Heart right ventricle (tissue), 16 donors: ENCODE measurements around the gene RAD51D. TPM values are rescaled to one million over a fixed set of nuclear protein-coding genes. Genes with fewer than 3 reads are reported as not detected.

ENCODE experiments used
- ATAC-seq, 8 donors: fragments of 200-7000 bp; cut with Tn5 transposase; one replicate each; pipeline ENCODE4 v1.9.1; 2020; ENCODE audit warnings: mild to moderate bottlenecking in 8 of 8, moderate library complexity in 8 of 8, moderate number of reproducible peaks in 1 of 8
- DNase-seq, 2 donors: peaks; one replicate each; pipeline ENCODE4 v3.0.0-alpha.2; 2020
- H3K27ac ChIP-seq, 10 donors: fragments of 200-600 bp; sonication (generic) in 2 of 10; one replicate each; pipeline versions ENCODE4 v1.5.0 to v1.8.0; 2020 to 2022; ENCODE audit warnings: mild to moderate bottlenecking in 3 of 10
- H3K27me3 ChIP-seq, 7 donors: fragments of 200-600 bp; one replicate each; pipeline ENCODE4 v1.8.0; 2021 to 2022; ENCODE audit warnings: mild to moderate bottlenecking in 2 of 7
- H3K36me3 ChIP-seq, 9 donors: fragments of 200-600 bp; sonication (generic) in 1 of 9; one replicate each; pipeline versions ENCODE4 v1.5.0 to v1.8.0; 2020 to 2022; ENCODE audit warnings: mild to moderate bottlenecking in 2 of 9
- H3K4me1 ChIP-seq, 9 donors: fragments of 200-600 bp; sonication (generic) in 1 of 9; one replicate each; pipeline versions ENCODE4 v1.5.0 to v1.8.0; 2020 to 2022; ENCODE audit warnings: mild to moderate bottlenecking in 4 of 9
- H3K4me3 ChIP-seq, 10 donors: fragments of 200-600 bp; sonication (generic) in 2 of 10; one replicate each; pipeline versions ENCODE4 v1.5.0 to v1.8.0; 2020 to 2022; ENCODE audit warnings: mild to moderate bottlenecking in 7 of 10, moderate library complexity in 2 of 10
- H3K9me3 ChIP-seq, 11 donors: fragments of 200-600 bp in 10 of 11; sonication (generic) in 2 of 11; one replicate each; pipeline versions ENCODE4 v1.5.0 to v1.8.0; 2013 to 2022; ENCODE audit warnings: mild to moderate bottlenecking in 2 of 11, control low read depth in 1 of 11, moderate library complexity in 1 of 11
- CTCF ChIP-seq, 9 donors: fragments of 200-600 bp; sonication (generic) in 2 of 9; IDR thresholded peaks; one replicate each; pipeline versions ENCODE4 v1.5.0 to v1.8.0; 2021 to 2022; ENCODE audit warnings: antibody characterized with exemption in 9 of 9, mild to moderate bottlenecking in 5 of 9, moderate library complexity in 1 of 9
- WGBS, 2 donors: extraction: QIAGEN DNeasy Blood & Tissue Kit; methylation state at CpG; one replicate each; pipeline ENCODE4 v1.1.7; 2013; ENCODE audit warnings: inconsistent platforms in 1 of 2; 5-methylcytosine and 5-hydroxymethylcytosine counted together
- intact Hi-C, 10 donors: fragments of 100-400 bp; cut with DNase I; formaldehyde crosslinking; loops; one replicate each; pipeline versions ENCODE4 v1.11.1 to v1.14.2; 2022
- long read RNA-seq, 3 donors: library from polyadenylated mRNA; unstranded; transcript quantifications; one replicate each; pipeline ENCODE4 v2.0.0, GENCODE V29; 2020 to 2021
- polyA plus RNA-seq, 2 donors: library from polyadenylated mRNA; stranded (reverse); fragments of 200-250 nt; gene quantifications; one replicate each; pipeline ENCODE4 v1.2.3, GENCODE V29; 2013
- total RNA-seq, 10 donors: library from RNA; stranded (reverse); fragmentation: NEBNext Ultra II Directional in 3 of 10; extraction: Animal tissue kit (Norgen Biotek cat#: 25700) in 3 of 10; gene quantifications; one replicate each; pipeline versions ENCODE4 v1.2.1 to v1.2.4, GENCODE V29; 2021 to 2023
- donor health status: Arrhythmogenic right ventricular cardiomyopathy.
- donor health status: ischemic (EF 13 %, LVEDD 7.1; RV severe dilation, severe dysfunction).
- donor health status: healthy with polysubstance abuse.
- donor health status: DM: no; HTN: yes; CAD: no.
- donor health status: DM: no; HTN: no; CAD: no.
- donor health status: ischemic (EF 25% LVEDD 6.9; RV normal size, moderate dysfunction).
- donor health status: ischemic (EF 25% LVEDD 5.7; RV mildly dilated, moderate dysfunction).
- donor health status: healthy.
- donor health status: DM: yes; HTN: yes; CAD: no.
- donor health status: Ischemic cardiomyopathy.
- donor health status: ischemic (EF 35%, LVEDD 5.7; RV mildly dilated, moderate dysfunction).
- donor health status: nonischemic (EF 11% LVEDD 7.7; RV severe dilation, severe dysfunction).
- donor health status: DM: yes; HTN: yes; CAD: no.
- donor health status: PGD.
- donor health status: ischemic (EF 29% LVEDD 5.4; RV normal size, mild dysfunction).
- donor health status: nonischemic (EF 23%, LVEDD 6.1; RV moderate dilation, normal function).

The RAD51D gene
- total RNA-seq (1 to 10 TPM; 3.2 to 9.6 (median 5.6) TPM), polyA plus RNA-seq (1 to 10 TPM; 3.0 to 4.3 TPM)
- long read RNA-seq, donor 1, full-length matches to known transcripts: 8 of 9 reads
- long read RNA-seq, donor 1, partial matches to known transcripts: 0 of 9 reads
- long read RNA-seq, donor 1, other reads (novel, unspliced or antisense): 1 of 9 reads
- long read RNA-seq, donor 2, full-length matches to known transcripts: 4 of 6 reads
- long read RNA-seq, donor 2, partial matches to known transcripts: 0 of 6 reads
- long read RNA-seq, donor 2, other reads (novel, unspliced or antisense): 2 of 6 reads
- long read RNA-seq, donor 3, full-length matches to known transcripts: 12 of 17 reads
- long read RNA-seq, donor 3, partial matches to known transcripts: 0 of 17 reads
- long read RNA-seq, donor 3, other reads (novel, unspliced or antisense): 5 of 17 reads

- H3K27ac ChIP-seq: peak within 1 kb of the TSS in 9 of 10 donors; percentile 63 to 90 (median 74)
- DNase-seq: peak; percentile 59 to 79
- H3K36me3 ChIP-seq: no peaks in the 10 kb centered on the region
Observed at GRCh38 chr17:35119370-35120165, at the start of gene RAD51D. TSS of gene RAD51D (minus strand) at chr17:35119860. CDS start at chr17:35119613, 247 bp downstream.

GRCh38 chr17:35167666-35168065, 48.0 kb upstream of the RAD51D start:
- peaks cover 0 to 83% (median 0%) of the 10 kb centered on the region in 9 donors for H3K36me3 ChIP-seq
- intact Hi-C loops: loop anchor here in 4 of 10 donors (5.0 to 10.0 kb wide), 3 partner anchors 365 to 577 kb away; partner anchors contain the start of gene SLFN12L (in 1 of the 4)

More at GRCh38 chr17:35119370-35120165, at the start of gene RAD51D:
- intact Hi-C loops: loop anchor here (1.0 to 10.0 kb wide), 15 partner anchors 30 to 702 kb away; no protein-coding TSS in a partner anchor
- peaks cover 3 to 22% (median 13%) of the 10 kb centered on the region in 9 donors for H3K4me1 ChIP-seq
- peak within 1 kb of the TSS; percentile 73 to 97 (median 89) for H3K4me3 ChIP-seq
- peak; percentile 86 to 98 (median 93) for TF ChIP-seq CTCF (IDR thresholded peaks at IDR 0.05)
- WGBS, 2 donors: 1% methylated on average over 69 to 71 of the region's 72 CpGs
- peak; percentile 89 to 97 (median 94) for ATAC-seq
- no peaks in the 10 kb centered on the region for H3K27me3 ChIP-seq
- no peaks in the 10 kb centered on the region for H3K9me3 ChIP-seq

GRCh38 chr17:35167046-35167445, 47.4 kb upstream of the RAD51D start:
- no peak overlapping the region for H3K4me3 ChIP-seq
- peaks cover 0 to 78% (median 0%) of the 10 kb centered on the region in 9 donors for H3K36me3 ChIP-seq
- DNase-seq: no peak
- TF ChIP-seq CTCF (IDR thresholded peaks at IDR 0.05): no peak
- no peak for ATAC-seq
- H3K27ac ChIP-seq: no peak overlapping the region
- intact Hi-C loops: loop anchor here in 4 of 10 donors (5.0 to 10.0 kb wide), 3 partner anchors 365 to 578 kb away; partner anchors contain the start of gene SLFN12L (in 1 of the 4)
- 45 to 46% methylated on average over 3 of the region's 3 CpGs for WGBS, 2 donors
- no peaks in the 10 kb centered on the region for H3K27me3 ChIP-seq
- no peaks in the 10 kb centered on the region for H3K9me3 ChIP-seq
- peaks cover 0 to 16% (median 0%) of the 10 kb centered on the region in 9 donors for H3K4me1 ChIP-seq

More at GRCh38 chr17:35167666-35168065, 48.0 kb upstream of the RAD51D start:
- ATAC-seq (no peak), DNase-seq (no peak)
- 78 to 88% methylated on average over 1 of the region's 1 CpG for WGBS, 2 donors
- Histone ChIP-seq H3K27me3 (no peaks in the 10 kb centered on the region), H3K4me1 (peaks cover 0 to 15% (median 0%) of the 10 kb centered on the region in 9 donors), H3K9me3 (no peaks in the 10 kb centered on the region), H3K4me3 (no peak overlapping the region), H3K27ac (no peak overlapping the region)
- TF ChIP-seq CTCF (IDR thresholded peaks at IDR 0.05): no peak

GRCh38 chr17:35166526-35166925, 46.9 kb upstream of the RAD51D start:
- Histone ChIP-seq H3K9me3 (no peaks in the 10 kb centered on the region), H3K36me3 (peaks cover 0 to 76% (median 0%) of the 10 kb centered on the region in 9 donors), H3K4me1 (peaks cover 0 to 16% (median 0%) of the 10 kb centered on the region in 9 donors), H3K27me3 (no peaks in the 10 kb centered on the region), H3K27ac (no peak overlapping the region), H3K4me3 (no peak overlapping the region)
- DNase-seq (no peak), ATAC-seq (no peak)
- no peak for TF ChIP-seq CTCF (IDR thresholded peaks at IDR 0.05)
- 67 to 87% methylated on average over 5 of the region's 5 CpGs for WGBS, 2 donors
- intact Hi-C loops: loop anchor here in 4 of 10 donors (5.0 to 10.0 kb wide), 3 partner anchors 366 to 578 kb away; partner anchors contain the start of gene SLFN12L (in 1 of the 4)
